Neural progenitor cell (in vitro differentiated cells): Measurements from ENCODE around the gene KCNMA1. TPM values are rescaled to one million over a fixed set of nuclear protein-coding genes. Genes with fewer than 3 reads are reported as not detected.

Experiments
- DNase-seq: peaks from one replicate; pipeline ENCODE4 v3.0.0-alpha.2; 2016; ENCODE audit warnings: low spot score
- H2AFZ ChIP-seq: fragments of 200-600 bp; sonication (generic); replicated peaks from 2 replicates; pipeline ENCODE4 v1.6.1; 2016; ENCODE audit warnings: antibody characterized with exemption
- H3F3A ChIP-seq: fragments of 200-600 bp; sonication (generic); 2 replicates; pipeline ENCODE4 v1.6.1; 2016; ENCODE audit warnings: antibody characterized with exemption, low read depth
- H3K27ac ChIP-seq: fragments of 200-600 bp; sonication (generic); 2 replicates; pipeline ENCODE4 v1.5.1; 2016; ENCODE audit warnings: mild to moderate bottlenecking
- H3K27me3 ChIP-seq: fragments of 200-600 bp; sonication (generic); 2 replicates; pipeline ENCODE4 v1.6.1; 2016; ENCODE audit warnings: mild to moderate bottlenecking, moderate library complexity
- H3K36me3 ChIP-seq: fragments of 200-600 bp; sonication (generic); 2 replicates; pipeline ENCODE4 v1.5.1; 2016
- H3K4me1 ChIP-seq: fragments of 200-600 bp; sonication (generic); 2 replicates; pipeline ENCODE4 v1.6.1; 2016; ENCODE audit warnings: mixed run types
- H3K4me2 ChIP-seq: fragments of 200-600 bp; sonication (generic); 2 replicates; pipeline ENCODE4 v1.6.1; 2016
- H3K4me3 ChIP-seq: fragments of 200-600 bp; sonication (generic); 2 replicates; pipeline ENCODE4 v1.5.1; 2016
- H3K79me2 ChIP-seq: fragments of 200-600 bp; sonication (generic); 2 replicates; pipeline ENCODE4 v1.6.1; 2016; ENCODE audit warnings: low read depth
- H3K9ac ChIP-seq: fragments of 200-600 bp; sonication (generic); 2 replicates; pipeline ENCODE4 v1.6.1; 2016
- H3K9me3 ChIP-seq: fragments of 200-600 bp; sonication (generic); 2 replicates; pipeline ENCODE4 v1.5.1; 2016; ENCODE audit warnings: low read depth
- H4K20me1 ChIP-seq: fragments of 200-600 bp; sonication (generic); 2 replicates; pipeline ENCODE4 v1.6.1; 2016; ENCODE audit warnings: low read depth
- H3K27ac Mint-ChIP-seq: 3 replicates; pipeline ENCODE4 v1.8.0; 2021; ENCODE audit warnings: mixed read lengths
- H3K27me3 Mint-ChIP-seq: 2 replicates; pipeline ENCODE4 v1.8.0; 2022; ENCODE audit warnings: low read depth, mild to moderate bottlenecking, inconsistent platforms, moderate library complexity, mixed read lengths; ENCODE audit not compliant: insufficient read depth
- H3K36me3 Mint-ChIP-seq: 3 replicates; pipeline ENCODE4 v1.8.0; 2021; ENCODE audit warnings: mixed read lengths
- H3K4me1 Mint-ChIP-seq: 3 replicates; pipeline ENCODE4 v1.8.0; 2021; ENCODE audit warnings: mixed read lengths
- H3K4me3 Mint-ChIP-seq: 3 replicates; pipeline ENCODE4 v1.8.0; 2021; ENCODE audit warnings: mild to moderate bottlenecking, moderate library complexity, mixed read lengths
- H3K9me3 Mint-ChIP-seq: 3 replicates; pipeline ENCODE4 v1.8.0; 2020; ENCODE audit warnings: mixed read lengths
- CTCF ChIP-seq: fragments of 200-600 bp; sonication (generic); IDR thresholded peaks from 2 replicates; pipeline ENCODE4 v1.5.1; 2017; ENCODE audit warnings: antibody characterized with exemption, mild to moderate bottlenecking
- EZH2 ChIP-seq: fragments of 200-600 bp; sonication (generic); IDR thresholded peaks from 2 replicates; pipeline ENCODE4 v1.6.1; 2017; ENCODE audit warnings: antibody characterized with exemption, mild to moderate bottlenecking, moderate library complexity
- EZH2phosphoT487 ChIP-seq: fragments of 200-600 bp; sonication (generic); IDR thresholded peaks from 2 replicates; pipeline ENCODE4 v1.6.1; 2017; ENCODE audit warnings: antibody characterized with exemption
- total RNA-seq: library from RNA; depleted of rRNA; stranded (reverse); fragments of >200 nt; gene quantifications from 2 replicates; pipeline ENCODE4 v1.2.3, GENCODE V29; 2015; ENCODE audit warnings: low replicate concordance

The KCNMA1 gene
- total RNA-seq, 1 donor from 2014 or later = 2.4 TPM

GRCh38 chr10:77430530-77430929 is 207.1 kb downstream of the KCNMA1 start:
- Mint-ChIP-seq H3K27me3 (peaks cover 10% of the 10 kb centered on the region), H3K4me1 (peaks cover 8% of the 10 kb centered on the region), H3K9me3 (no peaks in the 10 kb centered on the region), H3K27ac (no peak overlapping the region), H3K4me3 (no peak overlapping the region), H3K36me3 (no peaks in the 10 kb centered on the region)
- H3K79me2 ChIP-seq = no peaks in the 10 kb centered on the region
- no peaks in the 10 kb centered on the region for H3K9me3 ChIP-seq
- DNase-seq = no peak
- peak overlapping the region; percentile 45 for H3K4me2 ChIP-seq
- no peak overlapping the region for H3K9ac ChIP-seq
- no peak for TF ChIP-seq EZH2phosphoT487
- TF ChIP-seq CTCF = peak; percentile 6
- peak overlapping the region; percentile 46 for H3K27ac ChIP-seq
- H3K4me3 ChIP-seq = no peak overlapping the region
- H4K20me1 ChIP-seq = no peaks in the 10 kb centered on the region
- no peak overlapping the region for H2AFZ ChIP-seq
- peaks cover 20% of the 10 kb centered on the region for H3K4me1 ChIP-seq
- H3K36me3 ChIP-seq = no peaks in the 10 kb centered on the region
- H3F3A ChIP-seq = peaks cover 5% of the 10 kb centered on the region
- no peaks in the 10 kb centered on the region for H3K27me3 ChIP-seq

- Histone ChIP-seq H3K9ac (no peak overlapping the region), H4K20me1 (no peaks in the 10 kb centered on the region), H3K79me2 (no peaks in the 10 kb centered on the region), H2AFZ (no peak overlapping the region), H3F3A (peaks cover 5% of the 10 kb centered on the region), H3K27me3 (no peaks in the 10 kb centered on the region), H3K9me3 (no peaks in the 10 kb centered on the region), H3K4me2 (no peak overlapping the region), H3K4me3 (no peak overlapping the region), H3K36me3 (no peaks in the 10 kb centered on the region), H3K4me1 (peaks cover 16% of the 10 kb centered on the region), H3K27ac (no peak overlapping the region)
- Mint-ChIP-seq H3K36me3 (no peaks in the 10 kb centered on the region), H3K4me3 (no peak overlapping the region), H3K9me3 (peaks cover 2% of the 10 kb centered on the region), H3K27ac (no peak overlapping the region), H3K4me1 (peaks cover 8% of the 10 kb centered on the region), H3K27me3 (peaks cover 10% of the 10 kb centered on the region)
- TF ChIP-seq EZH2 (no peak), CTCF (peak; percentile 68), EZH2phosphoT487 (no peak)
- DNase-seq = peak; percentile 61
These were observed 208.8 kb downstream of the KCNMA1 start for GRCh38 chr10:77428691-77429395.

GRCh38 chr10:77424257-77424656 is 213.4 kb downstream of the KCNMA1 start:
- H3K27me3 ChIP-seq = no peaks in the 10 kb centered on the region
- H3K27ac ChIP-seq = no peak overlapping the region
- no peak for TF ChIP-seq EZH2
- TF ChIP-seq EZH2phosphoT487 = no peak
- TF ChIP-seq CTCF = no peak
- no peaks in the 10 kb centered on the region for H3K36me3 Mint-ChIP-seq
- H3K4me1 ChIP-seq = peaks cover 3% of the 10 kb centered on the region
- no peak overlapping the region for H3K27ac Mint-ChIP-seq
- no peaks in the 10 kb centered on the region for H3K9me3 ChIP-seq
- peaks cover 2% of the 10 kb centered on the region for H3K9me3 Mint-ChIP-seq
- H3K79me2 ChIP-seq = no peaks in the 10 kb centered on the region
- no peak overlapping the region for H3K4me2 ChIP-seq
- H2AFZ ChIP-seq = no peak overlapping the region
- no peaks in the 10 kb centered on the region for H3F3A ChIP-seq
- H3K36me3 ChIP-seq = no peaks in the 10 kb centered on the region
- H3K4me1 Mint-ChIP-seq = no peaks in the 10 kb centered on the region
- no peaks in the 10 kb centered on the region for H4K20me1 ChIP-seq
- H3K9ac ChIP-seq = no peak overlapping the region
- no peak overlapping the region for H3K4me3 Mint-ChIP-seq
- no peak overlapping the region for H3K4me3 ChIP-seq
- peaks cover 10% of the 10 kb centered on the region for H3K27me3 Mint-ChIP-seq
- no peak for DNase-seq
